MM.1S (cell line): ENCODE results near the gene DKC1.

Source experiments
- EZH2phosphoT487 ChIP-seq: fragments of 300-600 bp; sonication (generic); IDR thresholded peaks from 2 replicates; pipeline ENCODE4 v1.6.1; 2018; ENCODE audit warnings: antibody characterized with exemption, low read length
- TF ChIP-seq, protein P1 (sequence below): fragments of 300-600 bp; sonication (generic); IDR thresholded peaks from 2 replicates; pipeline ENCODE4 v1.5.1; 2016; ENCODE audit warnings: antibody characterized with exemption, low read length, mixed read lengths

- TF ChIP-seq, protein P1, sequence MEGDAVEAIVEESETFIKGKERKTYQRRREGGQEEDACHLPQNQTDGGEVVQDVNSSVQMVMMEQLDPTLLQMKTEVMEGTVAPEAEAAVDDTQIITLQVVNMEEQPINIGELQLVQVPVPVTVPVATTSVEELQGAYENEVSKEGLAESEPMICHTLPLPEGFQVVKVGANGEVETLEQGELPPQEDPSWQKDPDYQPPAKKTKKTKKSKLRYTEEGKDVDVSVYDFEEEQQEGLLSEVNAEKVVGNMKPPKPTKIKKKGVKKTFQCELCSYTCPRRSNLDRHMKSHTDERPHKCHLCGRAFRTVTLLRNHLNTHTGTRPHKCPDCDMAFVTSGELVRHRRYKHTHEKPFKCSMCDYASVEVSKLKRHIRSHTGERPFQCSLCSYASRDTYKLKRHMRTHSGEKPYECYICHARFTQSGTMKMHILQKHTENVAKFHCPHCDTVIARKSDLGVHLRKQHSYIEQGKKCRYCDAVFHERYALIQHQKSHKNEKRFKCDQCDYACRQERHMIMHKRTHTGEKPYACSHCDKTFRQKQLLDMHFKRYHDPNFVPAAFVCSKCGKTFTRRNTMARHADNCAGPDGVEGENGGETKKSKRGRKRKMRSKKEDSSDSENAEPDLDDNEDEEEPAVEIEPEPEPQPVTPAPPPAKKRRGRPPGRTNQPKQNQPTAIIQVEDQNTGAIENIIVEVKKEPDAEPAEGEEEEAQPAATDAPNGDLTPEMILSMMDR, result no peak
- no peak for TF ChIP-seq EZH2phosphoT487
Observed at GRCh38 chrX:154758696-154759095, 4.0 kb upstream of the DKC1 start.
